ENCODE results near the gene EFCAB10. TPM values are rescaled to one million over a fixed set of nuclear protein-coding genes. Genes with fewer than 3 reads are reported as not detected.

Gene EFCAB10, protein sequence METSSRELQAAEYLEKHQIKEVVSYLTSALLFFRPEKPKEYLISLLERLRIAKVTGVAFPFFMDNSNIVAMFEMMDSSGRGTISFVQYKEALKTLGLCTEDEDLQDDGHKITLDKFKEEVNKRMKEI
- polyA plus RNA-seq (2013, experiment 1 of 2): 1.7 TPM
- polyA plus RNA-seq (2013, experiment 2 of 2): 3.4 TPM

DNA sequence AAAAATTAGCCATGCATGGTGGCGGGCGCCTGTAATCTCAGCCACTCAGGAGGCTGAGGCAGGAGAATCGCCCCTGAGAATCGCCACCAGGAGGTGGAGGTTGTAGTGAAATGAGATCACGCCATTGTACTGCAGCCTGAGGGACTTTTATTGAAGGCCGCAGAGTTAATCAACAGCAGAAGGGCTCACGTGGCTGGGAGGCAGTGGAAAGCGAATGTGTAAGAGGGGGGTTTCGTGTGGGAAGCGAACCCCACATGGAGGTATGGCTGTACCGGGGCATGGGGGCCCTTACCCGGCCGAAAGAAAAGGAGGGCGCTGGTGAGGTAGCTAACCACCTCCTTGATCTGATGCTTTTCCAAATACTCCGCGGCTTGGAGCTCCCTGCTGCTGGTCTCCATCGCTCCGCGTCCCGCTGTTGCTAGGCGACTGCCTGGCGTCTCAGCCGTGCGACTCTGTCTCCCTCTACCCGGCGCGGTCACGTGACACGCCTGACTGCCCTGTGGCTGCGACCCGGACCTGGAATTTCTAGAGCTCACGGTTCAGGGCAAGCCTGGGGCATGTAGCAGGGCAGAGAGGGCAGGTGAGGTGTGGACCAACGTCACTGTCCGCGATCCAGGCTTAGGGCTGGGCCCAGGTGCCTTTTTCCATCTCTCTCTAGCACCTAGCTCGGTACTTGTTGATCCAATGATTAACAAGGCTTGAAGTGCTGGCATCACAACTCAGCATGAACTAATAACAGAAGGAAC is at the start of gene EFCAB10:
EFCAB10 (minus strand) TSS at position 428 of the 746 bp plus-strand sequence; CDS start at position 398, 30 bp downstream.
- no peak within 1 kb of the TSS for H3K27ac ChIP-seq (ENCODE audit: low read depth, low read length)
- H3K9ac ChIP-seq (ENCODE audit: low read depth, low read length): peak within 1 kb of the TSS; percentile 40; the same call in 1 of the 2 replicates
- no peaks in the 10 kb centered on the region for H3K36me3 ChIP-seq (ENCODE audit: insufficient read depth, low read length)
- 12% methylated on average over 36 of the region's 36 CpGs for WGBS
- 0 out of 2 replicates have a peak, but pooled peaks cover 3% of the 10 kb centered on the region for H3K9me3 ChIP-seq (ENCODE audit: insufficient read depth, low read depth, low read length)
- peak within 1 kb of the TSS; percentile 54 for H3K4me3 ChIP-seq (ENCODE audit: low read length)
- no peaks in the 10 kb centered on the region for H3K27me3 ChIP-seq (ENCODE audit: insufficient read depth, low read length)
- peaks cover 7% of the 10 kb centered on the region; the same call in 1 of the 2 replicates for H3K4me1 ChIP-seq (ENCODE audit: insufficient read depth, low read length)

DNA sequence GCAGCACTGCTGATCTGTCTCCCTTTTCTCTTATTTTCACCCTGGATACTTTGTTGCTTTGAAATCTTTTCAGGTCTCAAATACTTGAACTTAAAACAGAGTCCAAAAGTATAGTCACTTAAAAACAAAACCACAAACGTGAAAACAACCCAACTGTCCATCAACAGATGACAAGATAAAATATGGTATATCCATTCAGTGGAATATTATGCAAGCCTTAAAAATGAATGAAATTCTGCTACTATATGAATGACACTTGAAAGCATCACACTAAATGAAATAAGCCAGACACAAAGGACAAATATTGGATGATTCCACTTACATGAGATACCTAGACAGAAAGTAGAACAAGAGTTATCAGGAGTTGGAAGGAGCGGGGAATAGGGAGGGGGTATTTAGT is 44.7 kb upstream of the EFCAB10 start:
- Histone ChIP-seq H3K4me3 (ENCODE audit: low read length) (no peak overlapping the region), H3K36me3 (ENCODE audit: insufficient read depth, low read length) (peaks cover 71% of the 10 kb centered on the region), H3K4me1 (ENCODE audit: insufficient read depth, low read length) (no peaks in the 10 kb centered on the region), H3K27ac (ENCODE audit: low read depth, low read length) (no peak overlapping the region), H3K9ac (ENCODE audit: low read depth, low read length) (no peak overlapping the region), H3K27me3 (ENCODE audit: insufficient read depth, low read length) (no peaks in the 10 kb centered on the region), H3K9me3 (ENCODE audit: insufficient read depth, low read depth, low read length) (peaks cover 14% of the 10 kb centered on the region)
- WGBS: 100% methylated on average over 2 of the region's 2 CpGs

DNA sequence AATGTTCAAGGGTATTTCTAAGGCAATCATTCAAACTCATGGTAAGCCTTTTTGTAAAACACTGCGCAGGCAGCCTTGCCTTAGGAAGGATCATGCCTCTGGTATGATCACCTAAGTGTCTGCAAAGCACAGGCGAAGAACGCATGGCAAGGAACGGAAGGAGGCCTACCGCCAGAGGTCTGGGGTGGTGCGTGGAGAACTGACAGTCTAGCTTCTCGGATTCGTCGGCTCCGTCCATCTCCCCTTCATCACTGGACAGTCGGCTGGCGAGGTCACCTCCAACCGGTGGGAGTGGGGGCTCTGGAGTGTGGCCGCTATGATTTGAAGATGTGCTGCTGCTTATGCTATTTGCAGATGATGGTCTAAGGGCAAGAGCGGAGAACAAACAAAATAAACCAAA is 42.6 kb upstream of the EFCAB10 start:
- H3K4me1 ChIP-seq (ENCODE audit: insufficient read depth, low read length): no peaks in the 10 kb centered on the region
- H3K9me3 ChIP-seq (ENCODE audit: insufficient read depth, low read depth, low read length): peaks cover 14% of the 10 kb centered on the region
- no peak overlapping the region for H3K9ac ChIP-seq (ENCODE audit: low read depth, low read length)
- H3K27me3 ChIP-seq (ENCODE audit: insufficient read depth, low read length): no peaks in the 10 kb centered on the region
- WGBS: 96% methylated on average over 15 of the region's 15 CpGs
- no peak overlapping the region for H3K4me3 ChIP-seq (ENCODE audit: low read length)
- H3K36me3 ChIP-seq (ENCODE audit: insufficient read depth, low read length): peaks cover 67% of the 10 kb centered on the region
- no peak overlapping the region for H3K27ac ChIP-seq (ENCODE audit: low read depth, low read length)

DNA sequence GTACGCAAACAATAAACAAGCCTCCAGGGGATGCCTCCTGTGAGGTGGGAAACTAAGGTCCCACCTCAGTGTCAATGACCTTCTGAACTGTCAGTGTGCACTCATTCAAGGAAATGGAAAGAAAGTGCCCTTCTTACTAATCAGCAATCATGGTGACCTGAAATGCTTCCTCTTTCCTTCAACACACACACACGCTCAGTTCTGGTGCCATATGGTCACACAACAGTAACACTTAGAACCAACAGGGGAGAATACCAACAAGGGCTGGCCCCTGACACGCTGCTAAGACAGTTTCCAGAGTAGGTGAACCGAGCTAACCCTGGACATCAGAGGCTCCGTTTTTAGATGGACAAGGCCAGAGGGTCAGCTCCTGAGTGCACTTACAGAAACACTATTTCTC is 42.1 kb upstream of the EFCAB10 start:
- Histone ChIP-seq H3K27ac (ENCODE audit: low read depth, low read length) (no peak overlapping the region), H3K9me3 (ENCODE audit: insufficient read depth, low read depth, low read length) (peaks cover 14% of the 10 kb centered on the region), H3K9ac (ENCODE audit: low read depth, low read length) (no peak overlapping the region), H3K4me3 (ENCODE audit: low read length) (no peak overlapping the region), H3K27me3 (ENCODE audit: insufficient read depth, low read length) (no peaks in the 10 kb centered on the region), H3K4me1 (ENCODE audit: insufficient read depth, low read length) (no peaks in the 10 kb centered on the region), H3K36me3 (ENCODE audit: insufficient read depth, low read length) (peaks cover 70% of the 10 kb centered on the region)
- 95% methylated on average over 5 of the region's 5 CpGs for WGBS

DNA sequence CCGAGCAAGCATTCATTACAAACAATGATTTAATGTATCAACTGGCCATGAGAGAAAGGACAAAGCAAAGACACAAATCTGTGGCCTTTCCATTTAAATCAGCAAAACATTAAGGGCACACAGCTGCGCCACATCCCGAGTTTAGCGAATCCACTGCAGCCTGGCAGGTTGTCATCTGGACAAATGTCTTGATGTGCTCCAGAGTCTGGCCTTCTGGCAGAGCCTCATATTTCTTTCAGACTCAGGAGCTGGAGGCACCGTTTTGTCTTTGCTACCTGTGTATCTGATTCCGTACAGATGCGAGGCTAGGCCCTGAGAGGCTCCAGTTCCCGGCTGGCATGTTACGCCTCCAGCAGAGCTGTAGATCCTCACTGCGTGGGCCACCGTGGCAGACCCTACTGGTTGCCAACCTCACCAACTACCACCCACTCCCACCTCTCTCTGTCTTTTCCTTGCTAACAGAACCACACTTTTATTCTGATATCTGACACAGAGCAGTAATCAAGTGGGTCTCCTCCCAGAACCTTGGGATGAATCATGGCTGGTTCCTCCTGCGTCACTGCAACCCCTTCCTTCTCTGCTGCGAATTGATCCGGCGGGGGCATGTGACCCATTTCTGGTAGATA is 40.9 kb upstream of the EFCAB10 start:
- H3K4me1 ChIP-seq (ENCODE audit: insufficient read depth, low read length): no peaks in the 10 kb centered on the region
- no peak overlapping the region for H3K9ac ChIP-seq (ENCODE audit: low read depth, low read length)
- H3K9me3 ChIP-seq (ENCODE audit: insufficient read depth, low read depth, low read length): peaks cover 14% of the 10 kb centered on the region
- H3K36me3 ChIP-seq (ENCODE audit: insufficient read depth, low read length): peaks cover 80% of the 10 kb centered on the region
- H3K27me3 ChIP-seq (ENCODE audit: insufficient read depth, low read length): no peaks in the 10 kb centered on the region
- 94% methylated on average over 13 of the region's 15 CpGs for WGBS
- no peak overlapping the region for H3K27ac ChIP-seq (ENCODE audit: low read depth, low read length)
- H3K4me3 ChIP-seq (ENCODE audit: low read length): no peak overlapping the region

DNA sequence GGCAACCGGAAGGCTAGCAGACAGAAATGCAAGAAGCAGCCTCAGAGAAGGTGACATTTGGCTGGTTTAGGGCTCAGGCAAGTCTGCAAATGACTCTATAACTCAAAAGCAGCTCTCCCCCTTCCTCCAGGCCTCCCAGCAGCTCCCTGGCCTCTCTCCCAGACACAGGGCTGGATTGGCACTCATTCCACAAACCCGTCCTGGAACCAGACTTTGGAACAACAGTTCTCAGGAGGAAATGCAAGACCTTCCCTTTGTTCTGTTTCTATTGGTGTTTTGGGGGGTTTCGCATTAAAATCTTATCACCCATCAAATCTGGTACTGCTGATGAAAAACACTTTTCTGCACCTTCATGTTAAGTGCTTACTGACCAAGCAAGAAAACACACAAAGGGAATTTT is 40.3 kb upstream of the EFCAB10 start:
- Histone ChIP-seq H3K9me3 (ENCODE audit: insufficient read depth, low read depth, low read length) (peaks cover 10% of the 10 kb centered on the region), H3K9ac (ENCODE audit: low read depth, low read length) (no peak overlapping the region), H3K4me1 (ENCODE audit: insufficient read depth, low read length) (no peaks in the 10 kb centered on the region), H3K27ac (ENCODE audit: low read depth, low read length) (no peak overlapping the region), H3K27me3 (ENCODE audit: insufficient read depth, low read length) (no peaks in the 10 kb centered on the region), H3K36me3 (ENCODE audit: insufficient read depth, low read length) (peaks cover 77% of the 10 kb centered on the region), H3K4me3 (ENCODE audit: low read length) (no peak overlapping the region)
- 93% methylated on average over 2 of the region's 3 CpGs for WGBS

DNA sequence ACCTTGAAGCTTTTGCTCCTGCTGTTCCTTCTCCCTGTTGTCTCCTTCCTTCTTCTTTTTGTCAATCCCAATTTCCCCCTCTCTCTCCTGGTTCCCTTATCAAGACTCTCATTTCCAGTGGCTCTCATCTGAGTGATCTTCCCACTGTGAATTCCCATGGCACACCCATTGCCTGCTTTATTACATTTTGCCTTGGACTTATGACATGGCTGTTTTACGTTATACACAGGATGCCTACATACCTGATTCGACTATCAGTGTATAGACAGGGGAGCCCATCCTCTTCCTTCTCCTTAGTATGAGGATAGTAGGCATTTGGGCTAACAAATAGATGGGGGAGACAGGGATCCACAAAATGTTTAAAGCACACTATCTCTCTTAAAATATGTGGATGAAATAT is 39.9 kb upstream of the EFCAB10 start:
- no peak overlapping the region for H3K27ac ChIP-seq (ENCODE audit: low read depth, low read length)
- peaks cover 77% of the 10 kb centered on the region for H3K36me3 ChIP-seq (ENCODE audit: insufficient read depth, low read length)
- no peaks in the 10 kb centered on the region for H3K27me3 ChIP-seq (ENCODE audit: insufficient read depth, low read length)
- H3K4me1 ChIP-seq (ENCODE audit: insufficient read depth, low read length): no peaks in the 10 kb centered on the region
- H3K4me3 ChIP-seq (ENCODE audit: low read length): no peak overlapping the region
- WGBS: 50% methylated on average over 2 of the region's 2 CpGs
- no peak overlapping the region for H3K9ac ChIP-seq (ENCODE audit: low read depth, low read length)
- H3K9me3 ChIP-seq (ENCODE audit: insufficient read depth, low read depth, low read length): peaks cover 5% of the 10 kb centered on the region

DNA sequence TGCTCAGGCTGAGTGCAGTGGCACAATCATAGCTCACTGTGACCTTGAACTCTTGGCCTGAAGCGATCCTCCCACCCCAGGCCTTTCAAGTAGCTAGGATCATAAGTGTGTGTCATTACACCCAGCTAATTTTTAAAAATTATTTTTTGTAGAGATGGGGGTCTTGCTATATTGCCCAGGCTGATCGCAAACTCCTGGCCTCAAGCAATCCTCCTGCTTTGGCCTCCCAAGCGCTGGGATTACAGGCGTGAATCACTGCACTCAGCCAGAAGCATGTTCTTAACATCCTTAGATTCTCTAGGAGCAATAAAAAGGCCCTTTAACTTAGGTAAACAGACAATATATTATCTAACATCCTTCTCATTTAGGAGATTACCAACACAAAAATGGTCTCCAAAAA is 38.3 kb upstream of the EFCAB10 start:
- no peak overlapping the region for H3K27ac ChIP-seq (ENCODE audit: low read depth, low read length)
- H3K4me1 ChIP-seq (ENCODE audit: insufficient read depth, low read length): no peaks in the 10 kb centered on the region
- WGBS: 98% methylated on average over 4 of the region's 4 CpGs
- H3K9ac ChIP-seq (ENCODE audit: low read depth, low read length): no peak overlapping the region
- H3K9me3 ChIP-seq (ENCODE audit: insufficient read depth, low read depth, low read length): no peaks in the 10 kb centered on the region
- H3K27me3 ChIP-seq (ENCODE audit: insufficient read depth, low read length): no peaks in the 10 kb centered on the region
- H3K36me3 ChIP-seq (ENCODE audit: insufficient read depth, low read length): peaks cover 80% of the 10 kb centered on the region
- no peak overlapping the region for H3K4me3 ChIP-seq (ENCODE audit: low read length)

DNA sequence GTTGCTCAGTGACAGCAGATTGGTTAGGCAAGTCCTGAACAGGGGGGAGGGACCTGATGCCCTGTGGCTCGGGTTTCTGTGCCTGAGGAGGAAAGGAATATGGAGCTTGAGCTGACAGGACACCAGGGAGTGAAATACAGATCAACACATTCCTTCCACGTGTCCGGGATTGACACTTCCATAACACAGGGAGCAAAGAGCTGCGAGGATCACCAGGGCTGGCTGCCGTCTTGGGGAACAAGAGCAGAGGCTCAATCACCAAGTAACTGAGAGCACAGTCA is 36.7 kb upstream of the EFCAB10 start:
- 89% methylated on average over 5 of the region's 5 CpGs for WGBS
- Histone ChIP-seq H3K4me3 (ENCODE audit: low read length) (no peak overlapping the region), H3K9me3 (ENCODE audit: insufficient read depth, low read depth, low read length) (no peaks in the 10 kb centered on the region), H3K4me1 (ENCODE audit: insufficient read depth, low read length) (no peaks in the 10 kb centered on the region), H3K36me3 (ENCODE audit: insufficient read depth, low read length) (peaks cover 82% of the 10 kb centered on the region), H3K27me3 (ENCODE audit: insufficient read depth, low read length) (no peaks in the 10 kb centered on the region), H3K27ac (ENCODE audit: low read depth, low read length) (no peak overlapping the region), H3K9ac (ENCODE audit: low read depth, low read length) (no peak overlapping the region)

DNA sequence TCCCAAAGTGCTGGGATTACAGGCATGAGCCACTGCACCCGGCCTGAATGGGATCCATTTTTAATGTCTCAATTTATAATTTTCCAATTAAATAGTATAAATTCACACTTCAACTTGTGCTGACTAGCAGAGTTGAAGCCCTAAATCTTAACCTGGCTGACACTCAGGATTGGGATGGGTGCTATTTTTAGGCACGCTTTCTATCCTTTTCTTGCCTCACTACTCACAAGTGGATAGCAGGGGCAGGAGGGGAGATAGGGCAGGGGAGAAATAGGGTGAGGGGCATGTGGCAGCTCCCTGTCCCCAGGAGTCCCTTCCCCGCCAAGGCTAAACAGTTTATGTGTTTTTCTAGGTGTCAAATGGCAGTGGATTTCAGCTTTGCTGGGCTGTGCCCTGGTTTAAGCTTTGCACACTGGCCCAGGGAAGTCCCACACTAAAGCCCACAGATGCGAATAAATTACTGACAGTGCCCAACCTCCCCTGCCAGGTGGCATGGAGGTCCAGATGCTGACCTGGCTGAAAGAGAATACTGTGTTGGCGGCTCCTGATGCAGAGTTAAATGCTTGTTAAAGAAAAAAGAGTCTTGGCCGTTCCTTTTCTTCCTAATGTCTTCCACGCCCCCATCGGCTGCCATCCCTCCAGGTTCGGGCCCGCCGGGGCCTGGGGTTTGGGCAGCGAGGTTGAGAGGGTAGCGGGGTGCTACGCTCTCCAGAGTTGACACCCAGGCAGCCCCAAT is 36.2 kb upstream of the EFCAB10 start:
- H3K27ac ChIP-seq (ENCODE audit: low read depth, low read length): no peak overlapping the region
- H3K27me3 ChIP-seq (ENCODE audit: insufficient read depth, low read length): no peaks in the 10 kb centered on the region
- WGBS: 93% methylated on average over 14 of the region's 14 CpGs
- no peak overlapping the region for H3K4me3 ChIP-seq (ENCODE audit: low read length)
- H3K4me1 ChIP-seq (ENCODE audit: insufficient read depth, low read length): no peaks in the 10 kb centered on the region
- H3K9me3 ChIP-seq (ENCODE audit: insufficient read depth, low read depth, low read length): no peaks in the 10 kb centered on the region
- H3K9ac ChIP-seq (ENCODE audit: low read depth, low read length): no peak overlapping the region
- H3K36me3 ChIP-seq (ENCODE audit: insufficient read depth, low read length): peaks cover 77% of the 10 kb centered on the region

DNA sequence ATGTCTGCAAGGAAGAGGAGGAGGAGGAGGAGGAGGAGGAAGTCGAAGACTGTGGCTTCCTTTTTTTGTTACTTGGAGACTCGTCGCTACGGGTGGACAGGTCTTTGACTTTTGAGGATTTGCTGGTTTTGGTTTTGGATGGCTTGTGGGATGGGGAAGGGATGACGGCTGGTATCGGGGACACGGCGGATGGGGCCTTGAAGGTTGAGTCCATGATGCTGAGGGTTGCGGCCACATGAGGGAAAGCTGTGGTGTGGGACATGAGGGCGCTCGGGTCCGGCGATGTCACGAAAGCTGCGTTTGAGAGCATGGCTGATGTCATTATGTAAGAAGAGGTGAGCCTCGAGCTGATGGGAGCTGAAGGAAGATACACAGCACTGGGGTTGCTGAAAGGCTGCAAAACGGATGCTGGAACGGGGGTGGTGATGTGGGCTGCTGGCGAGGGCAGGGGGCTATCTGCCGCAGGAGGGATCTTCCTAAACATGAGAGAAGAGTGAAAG is 33.1 kb upstream of the EFCAB10 start:
- Histone ChIP-seq H3K4me3 (ENCODE audit: low read length) (no peak overlapping the region), H3K9ac (ENCODE audit: low read depth, low read length) (no peak overlapping the region), H3K27me3 (ENCODE audit: insufficient read depth, low read length) (no peaks in the 10 kb centered on the region), H3K36me3 (ENCODE audit: insufficient read depth, low read length) (peaks cover 56% of the 10 kb centered on the region), H3K4me1 (ENCODE audit: insufficient read depth, low read length) (no peaks in the 10 kb centered on the region), H3K9me3 (ENCODE audit: insufficient read depth, low read depth, low read length) (no peaks in the 10 kb centered on the region), H3K27ac (ENCODE audit: low read depth, low read length) (no peak overlapping the region)
- 95% methylated on average over 20 of the region's 20 CpGs for WGBS

Data from HUES64 (cell line).